ENCODE data around the gene TMEM175.

- no peak for TF ChIP-seq EZH2 (IDR thresholded peaks at IDR 0.05; ENCODE audit: insufficient read depth, poor library complexity, severe bottlenecking)
- TF ChIP-seq EZH2phosphoT487 (IDR thresholded peaks at IDR 0.05; ENCODE audit: insufficient read depth, low read depth) = no peak
These were observed 14.3 kb upstream of the TMEM175 start for GRCh38 chr4:917992-918391.

All from GM23248 (cell line).